ENCODE results near the gene HBM. TPM values are rescaled to one million over a fixed set of nuclear protein-coding genes. Genes with fewer than 3 reads are reported as not detected.
"Not testable (repeated sequence)": the region's sequence is repeated elsewhere in the genome, so short reads cannot be mapped to it uniquely, and the experiment has no call there.

HBM gene
- polyA plus RNA-seq, 1 donor = 11.9 TPM

GRCh38 chr16:123558-124350, 42.0 kb upstream of the HBM start:
- H3K36me3 ChIP-seq (ENCODE audit: control insufficient read depth, insufficient read depth, low read length) = peaks cover 13% of the 10 kb centered on the region
- not testable (repeated sequence) for H3K4me3 ChIP-seq (ENCODE audit: low read length); H3K4me1 ChIP-seq (ENCODE audit: control insufficient read depth, insufficient read depth, low read length); H3K9me3 ChIP-seq (ENCODE audit: control insufficient read depth, low read depth, low read length); H3K27me3 ChIP-seq (ENCODE audit: control insufficient read depth, insufficient read depth, low read length); DNase-seq; H3K27ac ChIP-seq (ENCODE audit: low read length)
- WGBS (ENCODE audit: insufficient coverage, low lambda C conversion rate) = 78% methylated on average over 2 of the region's 19 CpGs

- no peak for DNase-seq
- no peaks in the 10 kb centered on the region for H3K9me3 ChIP-seq (ENCODE audit: control insufficient read depth, low read depth, low read length)
- H3K36me3 ChIP-seq (ENCODE audit: control insufficient read depth, insufficient read depth, low read length) = peaks cover 17% of the 10 kb centered on the region
- H3K4me1 ChIP-seq (ENCODE audit: control insufficient read depth, insufficient read depth, low read length) = no peaks in the 10 kb centered on the region
- no CpG with 5 or more reads among the region's 3 CpGs for WGBS (ENCODE audit: insufficient coverage, low lambda C conversion rate)
- no peaks in the 10 kb centered on the region for H3K27me3 ChIP-seq (ENCODE audit: control insufficient read depth, insufficient read depth, low read length)
- no peak overlapping the region for H3K27ac ChIP-seq (ENCODE audit: low read length)
- H3K4me3 ChIP-seq (ENCODE audit: low read length) = no peak overlapping the region
Measured at GRCh38 chr16:125011-125410, 40.8 kb upstream of the HBM start.

GRCh38 chr16:129075-129474, 36.7 kb upstream of the HBM start:
- no peak overlapping the region for H3K4me3 ChIP-seq (ENCODE audit: low read length)
- WGBS (ENCODE audit: insufficient coverage, low lambda C conversion rate) = no CpG with 5 or more reads among the region's 2 CpGs
- no peak overlapping the region for H3K27ac ChIP-seq (ENCODE audit: low read length)
- no peaks in the 10 kb centered on the region for H3K9me3 ChIP-seq (ENCODE audit: control insufficient read depth, low read depth, low read length)
- DNase-seq = no peak
- no peaks in the 10 kb centered on the region for H3K4me1 ChIP-seq (ENCODE audit: control insufficient read depth, insufficient read depth, low read length)
- H3K27me3 ChIP-seq (ENCODE audit: control insufficient read depth, insufficient read depth, low read length) = no peaks in the 10 kb centered on the region
- peaks cover 11% of the 10 kb centered on the region for H3K36me3 ChIP-seq (ENCODE audit: control insufficient read depth, insufficient read depth, low read length)

- Histone ChIP-seq H3K36me3 (ENCODE audit: control insufficient read depth, insufficient read depth, low read length) (peaks cover 5% of the 10 kb centered on the region), H3K4me1 (ENCODE audit: control insufficient read depth, insufficient read depth, low read length) (no peaks in the 10 kb centered on the region), H3K4me3 (ENCODE audit: low read length) (no peak overlapping the region), H3K27me3 (ENCODE audit: control insufficient read depth, insufficient read depth, low read length) (no peaks in the 10 kb centered on the region), H3K27ac (ENCODE audit: low read length) (no peak overlapping the region), H3K9me3 (ENCODE audit: control insufficient read depth, low read depth, low read length) (no peaks in the 10 kb centered on the region)
- DNase-seq = no peak
- WGBS (ENCODE audit: insufficient coverage, low lambda C conversion rate) = no CpG with 5 or more reads among the region's 15 CpGs
Measured at GRCh38 chr16:130533-131173, 35.1 kb upstream of the HBM start.

- Histone ChIP-seq H3K9me3 (ENCODE audit: control insufficient read depth, low read depth, low read length) (no peaks in the 10 kb centered on the region), H3K27ac (ENCODE audit: low read length) (no peak overlapping the region), H3K4me1 (ENCODE audit: control insufficient read depth, insufficient read depth, low read length) (no peaks in the 10 kb centered on the region), H3K36me3 (ENCODE audit: control insufficient read depth, insufficient read depth, low read length) (peaks cover 5% of the 10 kb centered on the region), H3K4me3 (ENCODE audit: low read length) (no peak overlapping the region), H3K27me3 (ENCODE audit: control insufficient read depth, insufficient read depth, low read length) (no peaks in the 10 kb centered on the region)
- DNase-seq = no peak
- 90% methylated on average over 2 of the region's 7 CpGs for WGBS (ENCODE audit: insufficient coverage, low lambda C conversion rate)
Measured at GRCh38 chr16:132120-132519, 33.7 kb upstream of the HBM start.

GRCh38 chr16:133716-134115, 32.1 kb upstream of the HBM start:
- H3K9me3 ChIP-seq (ENCODE audit: control insufficient read depth, low read depth, low read length) = no peaks in the 10 kb centered on the region
- WGBS (ENCODE audit: insufficient coverage, low lambda C conversion rate) = 100% methylated on average over 2 of the region's 2 CpGs
- H3K36me3 ChIP-seq (ENCODE audit: control insufficient read depth, insufficient read depth, low read length) = peaks cover 3% of the 10 kb centered on the region
- H3K27me3 ChIP-seq (ENCODE audit: control insufficient read depth, insufficient read depth, low read length) = no peaks in the 10 kb centered on the region
- no peak for DNase-seq
- peaks cover 5% of the 10 kb centered on the region for H3K4me1 ChIP-seq (ENCODE audit: control insufficient read depth, insufficient read depth, low read length)
- no peak overlapping the region for H3K4me3 ChIP-seq (ENCODE audit: low read length)
- no peak overlapping the region for H3K27ac ChIP-seq (ENCODE audit: low read length)

GRCh38 chr16:138049-138417, 27.7 kb upstream of the HBM start:
- H3K4me1 ChIP-seq (ENCODE audit: control insufficient read depth, insufficient read depth, low read length) = peaks cover 5% of the 10 kb centered on the region
- peaks cover 2% of the 10 kb centered on the region for H3K27me3 ChIP-seq (ENCODE audit: control insufficient read depth, insufficient read depth, low read length)
- DNase-seq = peak in 1 of 2 donors; percentile 27
- WGBS (ENCODE audit: insufficient coverage, low lambda C conversion rate) = no CpG with 5 or more reads among the region's 30 CpGs
- H3K27ac ChIP-seq (ENCODE audit: low read length) = peak overlapping the region; percentile 56
- no peaks in the 10 kb centered on the region for H3K36me3 ChIP-seq (ENCODE audit: control insufficient read depth, insufficient read depth, low read length)
- H3K9me3 ChIP-seq (ENCODE audit: control insufficient read depth, low read depth, low read length) = no peaks in the 10 kb centered on the region
- peak overlapping the region; percentile 88 for H3K4me3 ChIP-seq (ENCODE audit: low read length)

GRCh38 chr16:140175-140857, 25.5 kb upstream of the HBM start:
- peaks cover 5% of the 10 kb centered on the region for H3K27me3 ChIP-seq (ENCODE audit: control insufficient read depth, insufficient read depth, low read length)
- no peak for DNase-seq
- no peaks in the 10 kb centered on the region for H3K36me3 ChIP-seq (ENCODE audit: control insufficient read depth, insufficient read depth, low read length)
- no CpG with 5 or more reads among the region's 10 CpGs for WGBS (ENCODE audit: insufficient coverage, low lambda C conversion rate)
- no peak overlapping the region for H3K27ac ChIP-seq (ENCODE audit: low read length)
- H3K4me1 ChIP-seq (ENCODE audit: control insufficient read depth, insufficient read depth, low read length) = peaks cover 5% of the 10 kb centered on the region
- H3K4me3 ChIP-seq (ENCODE audit: low read length) = no peak overlapping the region
- no peaks in the 10 kb centered on the region for H3K9me3 ChIP-seq (ENCODE audit: control insufficient read depth, low read depth, low read length)

GRCh38 chr16:142405-142967, 23.3 kb upstream of the HBM start:
- Histone ChIP-seq H3K9me3 (ENCODE audit: control insufficient read depth, low read depth, low read length) (no peaks in the 10 kb centered on the region), H3K4me3 (ENCODE audit: low read length) (no peak overlapping the region), H3K27ac (ENCODE audit: low read length) (no peak overlapping the region), H3K27me3 (ENCODE audit: control insufficient read depth, insufficient read depth, low read length) (peaks cover 5% of the 10 kb centered on the region), H3K4me1 (ENCODE audit: control insufficient read depth, insufficient read depth, low read length) (peaks cover 2% of the 10 kb centered on the region), H3K36me3 (ENCODE audit: control insufficient read depth, insufficient read depth, low read length) (no peaks in the 10 kb centered on the region)
- no CpG with 5 or more reads among the region's 12 CpGs for WGBS (ENCODE audit: insufficient coverage, low lambda C conversion rate)
- DNase-seq = no peak

GRCh38 chr16:143047-143446, 22.7 kb upstream of the HBM start:
- H3K27ac ChIP-seq (ENCODE audit: low read length) = no peak overlapping the region
- no peaks in the 10 kb centered on the region for H3K9me3 ChIP-seq (ENCODE audit: control insufficient read depth, low read depth, low read length)
- peaks cover 5% of the 10 kb centered on the region for H3K27me3 ChIP-seq (ENCODE audit: control insufficient read depth, insufficient read depth, low read length)
- no peaks in the 10 kb centered on the region for H3K4me1 ChIP-seq (ENCODE audit: control insufficient read depth, insufficient read depth, low read length)
- no peak for DNase-seq
- H3K4me3 ChIP-seq (ENCODE audit: low read length) = no peak overlapping the region
- H3K36me3 ChIP-seq (ENCODE audit: control insufficient read depth, insufficient read depth, low read length) = no peaks in the 10 kb centered on the region
- no CpG with 5 or more reads among the region's 6 CpGs for WGBS (ENCODE audit: insufficient coverage, low lambda C conversion rate)
